NAMALWA (cell line): ENCODE data around the gene DEAF1.
"Not testable (repeated sequence)": the region's sequence is repeated elsewhere in the genome, so short reads cannot be mapped to it uniquely, and the experiment has no call there.

Experiments
- DNase-seq: peaks from one replicate; pipeline ENCODE4 v3.0.0-alpha.2; 2015; ENCODE audit warnings: low spot score

DEAF1 gene

GRCh38 chr11:694563-695287, at the start of gene DEAF1:
DEAF1 (minus strand) TSS chr11:695222; CDS start chr11:695047, 175 bp downstream.
- DNase-seq, result peak; percentile 98

- DNase-seq, result no peak
These were observed 47.7 kb upstream of the DEAF1 start for GRCh38 chr11:742571-743201.

GRCh38 chr11:742156-742546, 47.1 kb upstream of the DEAF1 start:
- DNase-seq, result no peak

GRCh38 chr11:737899-738298, 42.9 kb upstream of the DEAF1 start:
- DNase-seq, result not testable (repeated sequence)

GRCh38 chr11:737366-737765, 42.3 kb upstream of the DEAF1 start:
- DNase-seq, result no peak

GRCh38 chr11:734541-734940, 39.5 kb upstream of the DEAF1 start:
- DNase-seq, result not testable (repeated sequence)

GRCh38 chr11:733072-733471, 38.0 kb upstream of the DEAF1 start:
- DNase-seq, result no peak

- no peak for DNase-seq
These were observed 34.6 kb upstream of the DEAF1 start for GRCh38 chr11:729492-730074.

GRCh38 chr11:728901-729491, 34.0 kb upstream of the DEAF1 start:
- DNase-seq, result no peak

- DNase-seq, result peak; percentile 84
These were observed 33.1 kb upstream of the DEAF1 start for GRCh38 chr11:727859-728748.

- no peak for DNase-seq
These were observed 32.3 kb upstream of the DEAF1 start for GRCh38 chr11:727281-727701.

GRCh38 chr11:726278-727220, 31.5 kb upstream of the DEAF1 start:
- DNase-seq, result peak; percentile 71

- DNase-seq, result peak; percentile 34
These were observed 30.7 kb upstream of the DEAF1 start for GRCh38 chr11:725624-726202.

GRCh38 chr11:724778-725386, 29.9 kb upstream of the DEAF1 start:
- DNase-seq, result no peak

- DNase-seq, result no peak
These were observed 29.2 kb upstream of the DEAF1 start for GRCh38 chr11:724049-724777.

GRCh38 chr11:723120-723883, 28.3 kb upstream of the DEAF1 start:
- DNase-seq, result peak; percentile 84

- DNase-seq, result no peak
These were observed 27.4 kb upstream of the DEAF1 start for GRCh38 chr11:722346-722811.

GRCh38 chr11:721741-722345, 26.8 kb upstream of the DEAF1 start:
- DNase-seq, result peak; percentile 92
